ENCODE data around the gene MIB2.

DNA sequence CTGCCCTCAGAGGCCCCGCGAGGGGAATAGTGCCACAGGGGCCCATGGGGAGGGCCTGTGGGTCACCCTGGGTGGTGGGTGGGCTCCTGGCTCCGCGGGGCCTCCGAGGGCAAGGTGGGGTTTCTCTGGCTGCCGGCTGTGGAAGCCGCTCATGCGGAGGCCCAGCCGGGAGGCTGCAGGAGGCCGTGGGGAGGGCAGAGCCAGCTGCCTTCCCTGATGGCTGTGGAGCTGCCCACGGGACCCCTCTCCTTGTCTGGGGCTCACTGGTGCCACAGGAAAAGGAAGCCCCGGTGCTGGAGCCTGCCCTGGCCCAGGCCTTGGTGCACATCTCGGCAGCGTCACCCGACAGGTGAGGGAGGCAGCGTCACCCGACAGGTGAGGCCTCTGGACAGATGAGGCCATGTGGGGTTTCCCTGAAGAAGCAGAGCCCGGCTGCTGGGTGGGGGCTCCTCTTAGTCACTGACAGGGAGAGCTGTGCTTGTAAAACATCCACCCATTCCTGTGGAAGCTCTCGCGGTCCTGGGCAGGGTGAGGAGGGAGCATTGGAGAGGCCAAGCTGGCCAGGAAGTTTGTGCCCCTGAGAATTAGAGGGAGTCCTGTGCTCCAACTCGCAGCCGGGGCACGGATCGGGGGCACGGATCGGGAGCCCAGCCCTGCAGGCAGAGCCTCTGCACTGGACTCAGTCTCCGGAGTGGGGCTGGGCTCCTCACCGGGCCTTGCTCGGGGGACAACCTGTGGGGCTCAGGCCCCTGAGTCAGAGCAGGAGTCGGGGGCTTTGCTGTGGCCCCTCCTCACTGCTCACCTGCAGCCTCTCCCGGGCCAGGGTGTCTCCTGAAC, 6.1 kb downstream of the MIB2 start:
- TF ChIP-seq, protein P1, sequence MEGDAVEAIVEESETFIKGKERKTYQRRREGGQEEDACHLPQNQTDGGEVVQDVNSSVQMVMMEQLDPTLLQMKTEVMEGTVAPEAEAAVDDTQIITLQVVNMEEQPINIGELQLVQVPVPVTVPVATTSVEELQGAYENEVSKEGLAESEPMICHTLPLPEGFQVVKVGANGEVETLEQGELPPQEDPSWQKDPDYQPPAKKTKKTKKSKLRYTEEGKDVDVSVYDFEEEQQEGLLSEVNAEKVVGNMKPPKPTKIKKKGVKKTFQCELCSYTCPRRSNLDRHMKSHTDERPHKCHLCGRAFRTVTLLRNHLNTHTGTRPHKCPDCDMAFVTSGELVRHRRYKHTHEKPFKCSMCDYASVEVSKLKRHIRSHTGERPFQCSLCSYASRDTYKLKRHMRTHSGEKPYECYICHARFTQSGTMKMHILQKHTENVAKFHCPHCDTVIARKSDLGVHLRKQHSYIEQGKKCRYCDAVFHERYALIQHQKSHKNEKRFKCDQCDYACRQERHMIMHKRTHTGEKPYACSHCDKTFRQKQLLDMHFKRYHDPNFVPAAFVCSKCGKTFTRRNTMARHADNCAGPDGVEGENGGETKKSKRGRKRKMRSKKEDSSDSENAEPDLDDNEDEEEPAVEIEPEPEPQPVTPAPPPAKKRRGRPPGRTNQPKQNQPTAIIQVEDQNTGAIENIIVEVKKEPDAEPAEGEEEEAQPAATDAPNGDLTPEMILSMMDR (IDR thresholded peaks at IDR 0.05 in 2 of 3, conservative IDR thresholded peaks at IDR 0.05 in 1 of 3; ENCODE audit: control insufficient read depth in 2 of 3, extremely low read depth in 1 of 3, insufficient read depth in 1 of 3, low read depth in 3 of 3, low read length in 3 of 3), result no peak
- TF ChIP-seq TCF3 (IDR thresholded peaks at IDR 0.05; ENCODE audit: borderline replicate concordance, insufficient read depth, low read depth, low read length) (no peak), JUND (IDR thresholded peaks at IDR 0.05; ENCODE audit: low read depth, low read length) (no peak), SUZ12 (IDR thresholded peaks at IDR 0.05; ENCODE audit: unreplicated experiment) (no peak), NFYA (IDR thresholded peaks at IDR 0.05; ENCODE audit: borderline replicate concordance, low read depth, low read length) (no peak), E2F8 (IDR thresholded peaks at IDR 0.05; ENCODE audit: low read depth, partially characterized antibody) (no peak), RUNX3 (IDR thresholded peaks at IDR 0.05; ENCODE audit: low read length) (no peak), EP300 (IDR thresholded peaks at IDR 0.05; ENCODE audit: borderline replicate concordance in 1 of 2, control insufficient read depth in 1 of 2, low read depth in 2 of 2, low read length in 2 of 2) (no peak), EED (IDR thresholded peaks at IDR 0.05; ENCODE audit: low read depth) (no peak), NR2C2 (IDR thresholded peaks at IDR 0.05; ENCODE audit: borderline replicate concordance, control insufficient read depth, insufficient read length, low read depth) (no peak), NFXL1 (IDR thresholded peaks at IDR 0.05; ENCODE audit: borderline replicate concordance) (no peak)
